ENCODE data around the gene NOP14.

- TF ChIP-seq, protein P1, sequence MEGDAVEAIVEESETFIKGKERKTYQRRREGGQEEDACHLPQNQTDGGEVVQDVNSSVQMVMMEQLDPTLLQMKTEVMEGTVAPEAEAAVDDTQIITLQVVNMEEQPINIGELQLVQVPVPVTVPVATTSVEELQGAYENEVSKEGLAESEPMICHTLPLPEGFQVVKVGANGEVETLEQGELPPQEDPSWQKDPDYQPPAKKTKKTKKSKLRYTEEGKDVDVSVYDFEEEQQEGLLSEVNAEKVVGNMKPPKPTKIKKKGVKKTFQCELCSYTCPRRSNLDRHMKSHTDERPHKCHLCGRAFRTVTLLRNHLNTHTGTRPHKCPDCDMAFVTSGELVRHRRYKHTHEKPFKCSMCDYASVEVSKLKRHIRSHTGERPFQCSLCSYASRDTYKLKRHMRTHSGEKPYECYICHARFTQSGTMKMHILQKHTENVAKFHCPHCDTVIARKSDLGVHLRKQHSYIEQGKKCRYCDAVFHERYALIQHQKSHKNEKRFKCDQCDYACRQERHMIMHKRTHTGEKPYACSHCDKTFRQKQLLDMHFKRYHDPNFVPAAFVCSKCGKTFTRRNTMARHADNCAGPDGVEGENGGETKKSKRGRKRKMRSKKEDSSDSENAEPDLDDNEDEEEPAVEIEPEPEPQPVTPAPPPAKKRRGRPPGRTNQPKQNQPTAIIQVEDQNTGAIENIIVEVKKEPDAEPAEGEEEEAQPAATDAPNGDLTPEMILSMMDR (IDR thresholded peaks at IDR 0.05) = no peak
- TF ChIP-seq POLR2A (IDR thresholded peaks at IDR 0.05) = no peak
Measured at GRCh38 chr4:2947926-2948325, 15.3 kb downstream of the NOP14 start.
